A549 (cell line): Measurements from ENCODE around the gene CELF4. TPM values are rescaled to one million over a fixed set of nuclear protein-coding genes. Genes with fewer than 3 reads are reported as not detected.

Experiments
- ATAC-seq, 2 experiments: fragments of 200-7000 bp in 1 of 2; fragments of >200 bp in 1 of 2; cut with Nextera tagmentation in 1 of 2; cut with Tn5 transposase in 1 of 2; 3 replicates each; pipeline versions ENCODE4 v1.8.0 to v1.9.1; 2018 to 2020; ENCODE audit warnings: mild to moderate bottlenecking in 1 of 2, moderate library complexity in 1 of 2
- CTCF ChIA-PET: fragments of 300-600 bp; sonication (Branson Sonifier 250); formaldehyde crosslinking; extraction: SDS; loops from one replicate; lab custom pipeline; 2021; ENCODE audit warnings: antibody characterized with exemption, inconsistent platforms; lab: Yijun Ruan, JAX
- POLR2A ChIA-PET: fragments of 350-600 bp; formaldehyde crosslinking; extraction: SDS; loops from one replicate; lab custom pipeline; 2021; ENCODE audit warnings: antibody characterized with exemption, inconsistent platforms; lab: Yijun Ruan, JAX
- DNase-seq, 2 experiments: peaks; one replicate each; pipeline versions ENCODE4 v3.0.0 to v3.0.0-alpha.2; 2011 to 2016; ENCODE audit warnings: low read depth in 1 of 2, low spot score in 1 of 2
- FAIRE-seq: peaks from 2 replicates; lab custom pipeline; 2011; peaks lifted over from hg19 to GRCh38; lab: Jason Lieb, UNC
- H3K27ac ChIP-seq, 2 experiments: fragments of >200 bp; sonication (Bioruptor Twin); formaldehyde crosslinking; 3 replicates each; pipeline ENCODE4 v1.5.1; 2016 to 2017
- H3K4me1 ChIP-seq: fragments of >200 bp; sonication (Bioruptor Twin); formaldehyde crosslinking; 3 replicates; pipeline ENCODE4 v1.6.1; 2016
- H3K4me2 ChIP-seq: fragments of >200 bp; sonication (Bioruptor Twin); formaldehyde crosslinking; 3 replicates; pipeline ENCODE4 v1.6.1; 2016
- H3K4me3 ChIP-seq: fragments of >200 bp; sonication (Bioruptor Twin); formaldehyde crosslinking; 3 replicates; pipeline ENCODE4 v1.5.1; 2016
- H3K9me3 ChIP-seq: fragments of >200 bp; sonication (Bioruptor Twin); formaldehyde crosslinking; 3 replicates; pipeline ENCODE4 v1.6.1; 2016
- BHLHE40 ChIP-seq: IDR thresholded peaks from 2 replicates; pipeline ENCODE4 v1.6.1; 2012; ENCODE audit warnings: low read depth, low read length, inconsistent platforms
- CEBPB ChIP-seq, 2 experiments: fragments of >200 bp in 1 of 2; sonication (Bioruptor Twin) in 1 of 2; formaldehyde crosslinking in 1 of 2; IDR thresholded peaks; 2 replicates each; pipeline ENCODE4 v1.6.1; 2012 to 2016
- CTCF ChIP-seq: fragments of >200 bp; sonication (Bioruptor Twin); formaldehyde crosslinking; IDR thresholded peaks from 3 replicates; pipeline ENCODE4 v1.5.1; 2016
- EHF ChIP-seq: fragments of 250-450 bp; sonication (Bioruptor Pico); IDR thresholded peaks from 2 replicates; pipeline ENCODE4 v1.5.0; 2020; ENCODE audit warnings: mild to moderate bottlenecking
- ESRRA ChIP-seq: fragments of 150-350 bp; IDR thresholded peaks from 2 replicates; pipeline ENCODE4 v1.6.1; 2014; ENCODE audit warnings: mild to moderate bottlenecking, low read length, borderline replicate concordance
- FOSL2 ChIP-seq, 2 experiments: fragments of 450-650 bp in 1 of 2; fragments of >200 bp in 1 of 2; sonication (Bioruptor Twin) in 1 of 2; formaldehyde crosslinking; IDR thresholded peaks; 2 replicates each; pipeline versions ENCODE4 v1.5.0 to v1.6.1; 2016 to 2020; ENCODE audit warnings: mild to moderate bottlenecking in 1 of 2, moderate library complexity in 1 of 2
- FOXS1 ChIP-seq: fragments of 250-450 bp; sonication (Bioruptor Pico); IDR thresholded peaks from 2 replicates; pipeline ENCODE4 v1.5.0; 2020; ENCODE audit warnings: mild to moderate bottlenecking, moderate library complexity
- HDAC2 ChIP-seq: fragments of 200-600 bp; sonication (generic); IDR thresholded peaks from 2 replicates; pipeline ENCODE4 v1.6.1; 2016
- HES2 ChIP-seq: fragments of >200 bp; sonication (Bioruptor Twin); formaldehyde crosslinking; IDR thresholded peaks from 2 replicates; pipeline ENCODE4 v1.6.1; 2016
- HEYL ChIP-seq: fragments of 250-450 bp; sonication (Bioruptor Pico); IDR thresholded peaks from 2 replicates; pipeline ENCODE4 v1.8.0; 2021; ENCODE audit warnings: mild to moderate bottlenecking, moderate library complexity
- HMGXB4 ChIP-seq: fragments of 250-450 bp; sonication (Bioruptor Pico); IDR thresholded peaks from 2 replicates; pipeline ENCODE4 v1.5.0; 2021; ENCODE audit warnings: mild to moderate bottlenecking, moderate library complexity, borderline replicate concordance
- HOXA7 ChIP-seq: fragments of 250-450 bp; sonication (Bioruptor Pico); IDR thresholded peaks from 2 replicates; pipeline ENCODE4 v1.5.0; 2020; ENCODE audit warnings: mild to moderate bottlenecking, moderate library complexity
- HOXB5 ChIP-seq: fragments of 250-450 bp; sonication (Bioruptor Pico); IDR thresholded peaks from 2 replicates; pipeline ENCODE4 v1.5.0; 2020; ENCODE audit warnings: mild to moderate bottlenecking, moderate library complexity
- JUNB ChIP-seq: fragments of >200 bp; sonication (Bioruptor Twin); formaldehyde crosslinking; IDR thresholded peaks from 2 replicates; pipeline ENCODE4 v1.6.1; 2016
- KDM1A ChIP-seq: fragments of 200-600 bp; sonication (generic); IDR thresholded peaks from 2 replicates; pipeline ENCODE4 v1.6.1; 2016; ENCODE audit warnings: low read depth, mild to moderate bottlenecking
- MAZ ChIP-seq: fragments of 150-350 bp; IDR thresholded peaks from 2 replicates; pipeline ENCODE4 v1.6.1; 2014; ENCODE audit warnings: antibody characterized with exemption, low read depth, low read length, borderline replicate concordance
- NFE2L2 ChIP-seq: fragments of 150-350 bp; conservative IDR thresholded peaks from 2 replicates; pipeline ENCODE4 v1.6.1; 2014; ENCODE audit warnings: low read length
- NPAS2 ChIP-seq: fragments of 250-450 bp; sonication (Bioruptor Pico); IDR thresholded peaks from 2 replicates; pipeline ENCODE4 v1.8.0; 2022; ENCODE audit warnings: mild to moderate bottlenecking, moderate library complexity, borderline replicate concordance
- NR3C1 ChIP-seq: fragments of >200 bp; sonication (Bioruptor Twin); formaldehyde crosslinking; IDR thresholded peaks from 3 replicates; pipeline ENCODE4 v1.6.1; 2017
- PHF8 ChIP-seq: fragments of 200-600 bp; sonication (generic); IDR thresholded peaks from 2 replicates; pipeline ENCODE4 v1.6.1; 2016; ENCODE audit warnings: low read depth, mild to moderate bottlenecking, antibody characterized with exemption, moderate library complexity, borderline replicate concordance
- POLR2A ChIP-seq: IDR thresholded peaks from 2 replicates; pipeline ENCODE4 v1.6.1; 2012; ENCODE audit warnings: mild to moderate bottlenecking, low read length
- RAD21 ChIP-seq, 2 experiments: fragments of >200 bp in 1 of 2; sonication (Bioruptor Twin) in 1 of 2; formaldehyde crosslinking in 1 of 2; IDR thresholded peaks in 1 of 2; conservative IDR thresholded peaks in 1 of 2; 2 replicates in 1 of 2; 3 replicates in 1 of 2; pipeline ENCODE4 v1.6.1; 2012 to 2018; ENCODE audit warnings: inconsistent platforms in 1 of 2
- RCOR1 ChIP-seq: fragments of 150-350 bp; IDR thresholded peaks from 2 replicates; pipeline ENCODE4 v1.6.1; 2014; ENCODE audit warnings: antibody characterized with exemption, low read length, low read depth
- SMC3 ChIP-seq: fragments of >200 bp; sonication (Bioruptor Twin); formaldehyde crosslinking; IDR thresholded peaks from 3 replicates; pipeline ENCODE4 v1.6.1; 2018; ENCODE audit warnings: inconsistent platforms
- SREBF2 ChIP-seq: fragments of 450-650 bp; IDR thresholded peaks from 2 replicates; pipeline ENCODE4 v1.6.1; 2014; ENCODE audit warnings: mild to moderate bottlenecking, moderate library complexity
- TFCP2L1 ChIP-seq: fragments of 250-450 bp; sonication (Bioruptor Pico); IDR thresholded peaks from 2 replicates; pipeline ENCODE4 v1.5.0; 2021; ENCODE audit warnings: mild to moderate bottlenecking
- TP53 ChIP-seq: fragments of 250-450 bp; sonication (Bioruptor Pico); IDR thresholded peaks from 2 replicates; pipeline ENCODE4 v1.5.0; 2021; ENCODE audit warnings: mild to moderate bottlenecking, moderate library complexity
- ZC3H11A ChIP-seq: fragments of 450-650 bp; IDR thresholded peaks from 2 replicates; pipeline ENCODE4 v1.6.1; 2014; ENCODE audit warnings: antibody characterized with exemption, mild to moderate bottlenecking
- ZSCAN20 ChIP-seq: fragments of 250-450 bp; sonication (Bioruptor Pico); IDR thresholded peaks from 2 replicates; pipeline ENCODE4 v1.8.0; 2022; ENCODE audit warnings: mild to moderate bottlenecking, moderate library complexity
- WGBS: methylation state at CpG from one replicate; pipeline ENCODE4 v1.1.6; 2017; ENCODE audit errors: missing lambda C conversion rate; 5-methylcytosine and 5-hydroxymethylcytosine counted together
- polyA plus RNA-seq, 4 experiments: library from polyadenylated mRNA; depleted of rRNA in 3 of 4; stranded (reverse); fragments of >200 nt; fragmentation: RNase III in 1 of 4; extraction: RNeasy Plus Mini Kit Qiagen cat#74134 plus additional on column Dnase treatment in 1 of 4; gene quantifications; 2 replicates in 3 of 4; 3 replicates in 1 of 4; pipeline ENCODE4 v1.2.3, GENCODE V29; 2011 to 2017
- TF ChIP-seq, protein P1 (sequence below): fragments of 250-450 bp; sonication (Bioruptor Pico); IDR thresholded peaks from 2 replicates; pipeline ENCODE4 v1.5.0; 2020; ENCODE audit warnings: low read depth, mild to moderate bottlenecking, moderate library complexity
- TF ChIP-seq, protein P2 (sequence below): fragments of >200 bp; sonication (Bioruptor Twin); formaldehyde crosslinking; IDR thresholded peaks from 3 replicates; pipeline ENCODE4 v1.6.1; 2016

The CELF4 gene
- polyA plus RNA-seq, 2 of the 4 experiments (the other 2 are of a cell fraction), result 0.08 TPM; not detected in 1

DNA sequence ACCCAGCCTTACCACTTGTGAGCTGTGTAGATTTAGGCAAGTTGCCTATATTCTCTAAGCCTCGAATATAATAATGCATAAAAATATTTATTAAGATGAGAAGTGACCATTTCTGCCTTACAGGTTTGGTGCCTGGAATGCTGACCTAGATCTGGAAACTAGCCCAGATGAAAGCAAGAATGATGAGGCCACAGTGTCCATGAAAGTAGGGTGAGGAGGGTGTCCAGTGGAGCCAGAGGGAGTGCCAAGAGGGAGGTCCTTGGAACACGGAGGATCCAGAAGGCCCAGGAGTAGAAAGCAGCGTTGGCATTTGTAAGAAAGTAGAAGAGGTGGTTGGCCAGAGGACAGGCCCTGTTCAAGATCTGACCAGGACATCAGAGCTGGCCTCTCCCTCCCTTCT lies 334.3 kb downstream of the CELF4 start:
- 39% methylated on average over 3 of the region's 3 CpGs for WGBS
- TF ChIP-seq HMGXB4 (CRISPR knock-in tag) (no peak), CEBPB (IDR thresholded peaks at IDR 0.05) (no peak), HES2 (no peak), HEYL (CRISPR knock-in tag) (no peak), NPAS2 (no peak), MAZ (no peak), RAD21 (conservative IDR thresholded peaks at IDR 0.05 in 1 of 2, IDR thresholded peaks at IDR 0.05 in 1 of 2) (no peak), FOSL2 (IDR thresholded peaks at IDR 0.05) (no peak), FOSL2 (CRISPR knock-in tag; IDR thresholded peaks at IDR 0.05) (no peak), TP53 (no peak), NR3C1 (no peak), HOXA7 (CRISPR knock-in tag) (no peak), NFE2L2 (no peak)
- TF ChIP-seq, protein P1, sequence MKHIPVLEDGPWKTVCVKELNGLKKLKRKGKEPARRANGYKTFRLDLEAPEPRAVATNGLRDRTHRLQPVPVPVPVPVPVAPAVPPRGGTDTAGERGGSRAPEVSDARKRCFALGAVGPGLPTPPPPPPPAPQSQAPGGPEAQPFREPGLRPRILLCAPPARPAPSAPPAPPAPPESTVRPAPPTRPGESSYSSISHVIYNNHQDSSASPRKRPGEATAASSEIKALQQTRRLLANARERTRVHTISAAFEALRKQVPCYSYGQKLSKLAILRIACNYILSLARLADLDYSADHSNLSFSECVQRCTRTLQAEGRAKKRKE (CRISPR knock-in tag), result no peak
- no peaks in the 10 kb centered on the region for H3K4me1 ChIP-seq
- FAIRE-seq, result no peak
- no peak for DNase-seq
- no peak overlapping the region for H3K4me3 ChIP-seq
- no peaks in the 10 kb centered on the region for H3K9me3 ChIP-seq
- ChIA-PET POLR2A (no interaction called here), CTCF (no interaction called here)
- H3K27ac ChIP-seq, result no peak overlapping the region
- H3K4me2 ChIP-seq, result no peak overlapping the region
- no peak for ATAC-seq

DNA sequence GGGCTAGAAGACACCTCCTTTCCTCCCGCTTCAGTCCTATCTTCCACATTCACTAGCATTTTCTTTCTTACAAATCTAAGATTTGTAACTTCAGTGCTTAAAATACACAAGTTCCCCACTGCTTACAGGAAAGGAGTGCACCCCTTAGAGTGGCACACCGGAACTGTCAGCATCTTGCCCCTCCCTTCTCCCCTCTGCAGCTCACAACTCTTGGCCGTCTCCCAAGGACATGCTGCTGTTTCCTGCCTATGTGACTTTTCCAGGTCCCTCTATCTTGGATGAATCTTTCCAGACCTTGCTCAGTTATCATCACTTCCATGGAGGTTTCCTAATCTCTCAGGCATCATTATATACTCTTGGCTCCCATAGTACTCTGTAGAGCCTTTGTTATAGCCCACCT lies 334.8 kb downstream of the CELF4 start:
- Histone ChIP-seq H3K9me3 (no peaks in the 10 kb centered on the region), H3K4me3 (no peak overlapping the region), H3K4me1 (no peaks in the 10 kb centered on the region)
- ATAC-seq, result no peak
- TF ChIP-seq HDAC2 (no peak), FOXS1 (CRISPR knock-in tag) (no peak), SREBF2 (no peak), CTCF (no peak), ESRRA (no peak), ZC3H11A (no peak), HOXB5 (no peak), RCOR1 (no peak), PHF8 (no peak), BHLHE40 (no peak), ZSCAN20 (no peak), SMC3 (no peak), EHF (CRISPR knock-in tag) (no peak), KDM1A (no peak), HEYL (CRISPR knock-in tag) (no peak), TFCP2L1 (no peak), POLR2A (no peak), JUNB (no peak)
- TF ChIP-seq, protein P2, sequence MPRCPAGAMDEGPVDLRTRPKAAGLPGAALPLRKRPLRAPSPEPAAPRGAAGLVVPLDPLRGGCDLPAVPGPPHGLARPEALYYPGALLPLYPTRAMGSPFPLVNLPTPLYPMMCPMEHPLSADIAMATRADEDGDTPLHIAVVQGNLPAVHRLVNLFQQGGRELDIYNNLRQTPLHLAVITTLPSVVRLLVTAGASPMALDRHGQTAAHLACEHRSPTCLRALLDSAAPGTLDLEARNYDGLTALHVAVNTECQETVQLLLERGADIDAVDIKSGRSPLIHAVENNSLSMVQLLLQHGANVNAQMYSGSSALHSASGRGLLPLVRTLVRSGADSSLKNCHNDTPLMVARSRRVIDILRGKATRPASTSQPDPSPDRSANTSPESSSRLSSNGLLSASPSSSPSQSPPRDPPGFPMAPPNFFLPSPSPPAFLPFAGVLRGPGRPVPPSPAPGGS, result no peak
- TF ChIP-seq, all 56 proteins: peak for 0
- CTCF ChIA-PET, result no interaction called here
- Histone ChIP-seq H3K4me2 (no peak overlapping the region), H3K27ac (no peak overlapping the region)
- POLR2A ChIA-PET, result no interaction called here
- 75% methylated on average over 3 of the region's 3 CpGs for WGBS
- DNase-seq (no peak), FAIRE-seq (no peak)
